Measurements from ENCODE around the gene GABBR1.

DNA sequence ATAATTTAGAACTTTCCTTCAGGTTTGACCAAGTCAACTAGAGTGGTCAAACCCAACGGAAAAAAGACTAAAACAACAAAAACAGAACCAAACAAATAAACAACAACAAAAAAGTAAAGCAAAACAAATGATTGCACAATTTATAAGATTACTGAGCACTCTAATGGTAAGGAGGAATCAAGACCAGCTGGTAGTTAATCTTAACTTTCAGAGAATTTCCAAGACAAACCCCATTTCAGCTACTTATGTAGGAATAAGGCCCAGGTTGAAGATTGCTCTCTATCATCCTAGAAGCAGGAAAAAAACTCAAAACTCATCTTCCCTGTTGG lies 107.7 kb downstream of the GABBR1 start:
- no peak for TF ChIP-seq EZH2 (IDR thresholded peaks at IDR 0.05; ENCODE audit: low read depth)
- TF ChIP-seq, protein P1, sequence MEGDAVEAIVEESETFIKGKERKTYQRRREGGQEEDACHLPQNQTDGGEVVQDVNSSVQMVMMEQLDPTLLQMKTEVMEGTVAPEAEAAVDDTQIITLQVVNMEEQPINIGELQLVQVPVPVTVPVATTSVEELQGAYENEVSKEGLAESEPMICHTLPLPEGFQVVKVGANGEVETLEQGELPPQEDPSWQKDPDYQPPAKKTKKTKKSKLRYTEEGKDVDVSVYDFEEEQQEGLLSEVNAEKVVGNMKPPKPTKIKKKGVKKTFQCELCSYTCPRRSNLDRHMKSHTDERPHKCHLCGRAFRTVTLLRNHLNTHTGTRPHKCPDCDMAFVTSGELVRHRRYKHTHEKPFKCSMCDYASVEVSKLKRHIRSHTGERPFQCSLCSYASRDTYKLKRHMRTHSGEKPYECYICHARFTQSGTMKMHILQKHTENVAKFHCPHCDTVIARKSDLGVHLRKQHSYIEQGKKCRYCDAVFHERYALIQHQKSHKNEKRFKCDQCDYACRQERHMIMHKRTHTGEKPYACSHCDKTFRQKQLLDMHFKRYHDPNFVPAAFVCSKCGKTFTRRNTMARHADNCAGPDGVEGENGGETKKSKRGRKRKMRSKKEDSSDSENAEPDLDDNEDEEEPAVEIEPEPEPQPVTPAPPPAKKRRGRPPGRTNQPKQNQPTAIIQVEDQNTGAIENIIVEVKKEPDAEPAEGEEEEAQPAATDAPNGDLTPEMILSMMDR (conservative IDR thresholded peaks at IDR 0.05): no peak
